SK-N-SH (cell line): ENCODE data around the gene ADAMTS20.

Experiments used
- CHD2 ChIP-seq: fragments of 150-350 bp; IDR thresholded peaks from 2 replicates; pipeline ENCODE4 v1.6.1; 2018; ENCODE audit warnings: low read length; ENCODE audit not compliant: partially characterized antibody
- EP300 ChIP-seq, 2 experiments: IDR thresholded peaks; 2 replicates each; pipeline versions ENCODE4 v1.4.0 to v1.6.1; 2012; ENCODE audit warnings: borderline replicate concordance in 1 of 2, low read depth in 1 of 2, low read length in 1 of 2
- JUND ChIP-seq: IDR thresholded peaks from 2 replicates; pipeline ENCODE4 v1.4.0; 2012
- MEF2A ChIP-seq: IDR thresholded peaks from 2 replicates; pipeline ENCODE4 v1.4.0; 2012; ENCODE audit warnings: low read depth, borderline replicate concordance
- MXI1 ChIP-seq: IDR thresholded peaks from 2 replicates; pipeline ENCODE4 v1.6.1; 2012; ENCODE audit warnings: mild to moderate bottlenecking, low read depth, low read length, improper control_type of control experiment
- NRF1 ChIP-seq: IDR thresholded peaks from 2 replicates; pipeline ENCODE4 v1.6.1; 2012; ENCODE audit warnings: low read depth, mild to moderate bottlenecking, low read length
- RAD21 ChIP-seq: IDR thresholded peaks from 2 replicates; pipeline ENCODE4 v1.6.1; 2012; ENCODE audit warnings: mild to moderate bottlenecking, low read length
- RCOR1 ChIP-seq: fragments of 150-350 bp; IDR thresholded peaks from 2 replicates; pipeline ENCODE4 v1.6.1; 2017; ENCODE audit warnings: antibody characterized with exemption, low read length
- TCF12 ChIP-seq: IDR thresholded peaks from 2 replicates; pipeline ENCODE4 v1.4.0; 2012
- TF ChIP-seq, protein P1 (sequence below): fragments of 200-600 bp; sonication (generic); IDR thresholded peaks from 2 replicates; pipeline ENCODE4 v1.6.1; 2017; ENCODE audit warnings: antibody characterized with exemption, mild to moderate bottlenecking, moderate library complexity
- TF ChIP-seq, protein P2 (sequence below): IDR thresholded peaks from 2 replicates; pipeline ENCODE4 v1.6.1; 2012; ENCODE audit warnings: mild to moderate bottlenecking, low read depth, low read length, moderate library complexity
- TF ChIP-seq, protein P3 (sequence below): IDR thresholded peaks from 2 replicates; pipeline ENCODE4 v1.4.0; 2012; ENCODE audit warnings: low read depth
- TF ChIP-seq, protein P4 (sequence below): fragments of 150-350 bp; IDR thresholded peaks from 2 replicates; pipeline ENCODE4 v1.6.1; 2017; ENCODE audit warnings: antibody characterized with exemption, low read length, low read depth, borderline replicate concordance

DNA sequence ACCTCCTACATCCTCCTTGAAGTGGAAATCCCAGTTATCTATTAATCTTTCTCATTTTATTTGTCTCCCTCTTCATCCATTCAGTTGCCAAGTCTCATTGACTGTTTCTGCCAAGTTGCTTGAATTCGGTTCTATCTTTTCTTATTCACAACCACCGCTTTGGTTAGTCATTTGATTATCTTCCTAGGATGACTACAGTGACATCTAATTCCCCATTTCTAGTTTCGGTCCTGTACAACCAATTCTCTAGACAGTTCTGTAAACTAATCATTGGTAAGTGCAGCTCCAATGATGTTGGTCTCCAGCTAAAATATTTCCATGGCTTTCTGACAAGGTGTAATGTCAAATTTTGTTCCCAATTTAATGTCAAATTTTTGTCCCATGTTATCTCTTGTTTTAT, 220.1 kb downstream of the ADAMTS20 start:
- TF ChIP-seq, protein P1, sequence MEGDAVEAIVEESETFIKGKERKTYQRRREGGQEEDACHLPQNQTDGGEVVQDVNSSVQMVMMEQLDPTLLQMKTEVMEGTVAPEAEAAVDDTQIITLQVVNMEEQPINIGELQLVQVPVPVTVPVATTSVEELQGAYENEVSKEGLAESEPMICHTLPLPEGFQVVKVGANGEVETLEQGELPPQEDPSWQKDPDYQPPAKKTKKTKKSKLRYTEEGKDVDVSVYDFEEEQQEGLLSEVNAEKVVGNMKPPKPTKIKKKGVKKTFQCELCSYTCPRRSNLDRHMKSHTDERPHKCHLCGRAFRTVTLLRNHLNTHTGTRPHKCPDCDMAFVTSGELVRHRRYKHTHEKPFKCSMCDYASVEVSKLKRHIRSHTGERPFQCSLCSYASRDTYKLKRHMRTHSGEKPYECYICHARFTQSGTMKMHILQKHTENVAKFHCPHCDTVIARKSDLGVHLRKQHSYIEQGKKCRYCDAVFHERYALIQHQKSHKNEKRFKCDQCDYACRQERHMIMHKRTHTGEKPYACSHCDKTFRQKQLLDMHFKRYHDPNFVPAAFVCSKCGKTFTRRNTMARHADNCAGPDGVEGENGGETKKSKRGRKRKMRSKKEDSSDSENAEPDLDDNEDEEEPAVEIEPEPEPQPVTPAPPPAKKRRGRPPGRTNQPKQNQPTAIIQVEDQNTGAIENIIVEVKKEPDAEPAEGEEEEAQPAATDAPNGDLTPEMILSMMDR: no peak
- TF ChIP-seq NRF1 (no peak), TCF12 (no peak), EP300 (IDR thresholded peaks at IDR 0.05; ENCODE audit: borderline replicate concordance in 1 of 2, low read depth in 1 of 2, low read length in 1 of 2) (no peak), CHD2 (no peak), MXI1 (no peak), JUND (no peak), RCOR1 (no peak), MEF2A (no peak), RAD21 (no peak)
- TF ChIP-seq, protein P2, sequence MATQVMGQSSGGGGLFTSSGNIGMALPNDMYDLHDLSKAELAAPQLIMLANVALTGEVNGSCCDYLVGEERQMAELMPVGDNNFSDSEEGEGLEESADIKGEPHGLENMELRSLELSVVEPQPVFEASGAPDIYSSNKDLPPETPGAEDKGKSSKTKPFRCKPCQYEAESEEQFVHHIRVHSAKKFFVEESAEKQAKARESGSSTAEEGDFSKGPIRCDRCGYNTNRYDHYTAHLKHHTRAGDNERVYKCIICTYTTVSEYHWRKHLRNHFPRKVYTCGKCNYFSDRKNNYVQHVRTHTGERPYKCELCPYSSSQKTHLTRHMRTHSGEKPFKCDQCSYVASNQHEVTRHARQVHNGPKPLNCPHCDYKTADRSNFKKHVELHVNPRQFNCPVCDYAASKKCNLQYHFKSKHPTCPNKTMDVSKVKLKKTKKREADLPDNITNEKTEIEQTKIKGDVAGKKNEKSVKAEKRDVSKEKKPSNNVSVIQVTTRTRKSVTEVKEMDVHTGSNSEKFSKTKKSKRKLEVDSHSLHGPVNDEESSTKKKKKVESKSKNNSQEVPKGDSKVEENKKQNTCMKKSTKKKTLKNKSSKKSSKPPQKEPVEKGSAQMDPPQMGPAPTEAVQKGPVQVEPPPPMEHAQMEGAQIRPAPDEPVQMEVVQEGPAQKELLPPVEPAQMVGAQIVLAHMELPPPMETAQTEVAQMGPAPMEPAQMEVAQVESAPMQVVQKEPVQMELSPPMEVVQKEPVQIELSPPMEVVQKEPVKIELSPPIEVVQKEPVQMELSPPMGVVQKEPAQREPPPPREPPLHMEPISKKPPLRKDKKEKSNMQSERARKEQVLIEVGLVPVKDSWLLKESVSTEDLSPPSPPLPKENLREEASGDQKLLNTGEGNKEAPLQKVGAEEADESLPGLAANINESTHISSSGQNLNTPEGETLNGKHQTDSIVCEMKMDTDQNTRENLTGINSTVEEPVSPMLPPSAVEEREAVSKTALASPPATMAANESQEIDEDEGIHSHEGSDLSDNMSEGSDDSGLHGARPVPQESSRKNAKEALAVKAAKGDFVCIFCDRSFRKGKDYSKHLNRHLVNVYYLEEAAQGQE: no peak
- TF ChIP-seq, protein P3, sequence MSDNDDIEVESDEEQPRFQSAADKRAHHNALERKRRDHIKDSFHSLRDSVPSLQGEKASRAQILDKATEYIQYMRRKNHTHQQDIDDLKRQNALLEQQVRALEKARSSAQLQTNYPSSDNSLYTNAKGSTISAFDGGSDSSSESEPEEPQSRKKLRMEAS: no peak
- TF ChIP-seq, protein P4, sequence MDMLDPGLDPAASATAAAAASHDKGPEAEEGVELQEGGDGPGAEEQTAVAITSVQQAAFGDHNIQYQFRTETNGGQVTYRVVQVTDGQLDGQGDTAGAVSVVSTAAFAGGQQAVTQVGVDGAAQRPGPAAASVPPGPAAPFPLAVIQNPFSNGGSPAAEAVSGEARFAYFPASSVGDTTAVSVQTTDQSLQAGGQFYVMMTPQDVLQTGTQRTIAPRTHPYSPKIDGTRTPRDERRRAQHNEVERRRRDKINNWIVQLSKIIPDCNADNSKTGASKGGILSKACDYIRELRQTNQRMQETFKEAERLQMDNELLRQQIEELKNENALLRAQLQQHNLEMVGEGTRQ: no peak
